Panc1 (cell line): ENCODE measurements around the gene HSPBP1. TPM values are rescaled to one million over a fixed set of nuclear protein-coding genes. Genes with fewer than 3 reads are reported as not detected.

Experiments
- ATAC-seq: fragments of 200-7000 bp; cut with Tn5 transposase; 2 replicates; pipeline ENCODE4 v1.9.1; 2020; ENCODE audit warnings: mild to moderate bottlenecking, moderate library complexity
- BruUV-seq: library from RNA; stranded (reverse); fragments of 400-500 nt; replicated peaks from 2 replicates; lab custom pipeline; 2021; lab: Mats Ljungman, UMichigan
- CTCF ChIA-PET: fragments of 300-600 bp; sonication (Branson Sonifier 250); formaldehyde crosslinking; loops from one replicate; lab custom pipeline; 2022; ENCODE audit warnings: antibody characterized with exemption; lab: Charles Lee
- POLR2A ChIA-PET: fragments of 300-600 bp; sonication (Branson Sonifier 250); formaldehyde crosslinking; loops from one replicate; lab custom pipeline; 2022; ENCODE audit warnings: antibody characterized with exemption; lab: Charles Lee
- DNase-seq: peaks from one replicate; pipeline ENCODE4 v3.0.0-alpha.2; 2010; ENCODE audit warnings: low read depth, low spot score
- H3K27ac ChIP-seq: 2 replicates; pipeline ENCODE4 v1.5.1; 2011; ENCODE audit warnings: mild to moderate bottlenecking, low read length, inconsistent platforms
- H3K27me3 ChIP-seq: fragments of 200-500 bp; sonication (Bioruptor generic); 2 replicates; pipeline ENCODE4 v1.6.0; 2014; ENCODE audit warnings: low read length, inconsistent platforms; ENCODE audit not compliant: control insufficient read depth, insufficient read depth
- H3K36me3 ChIP-seq: fragments of 200-500 bp; sonication (Bioruptor generic); 2 replicates; pipeline ENCODE4 v1.5.1; 2014; ENCODE audit warnings: inconsistent platforms, mild to moderate bottlenecking, low read length, moderate library complexity; ENCODE audit not compliant: control insufficient read depth, insufficient read depth
- H3K4me1 ChIP-seq: 2 replicates; pipeline ENCODE4 v1.5.1; 2011; ENCODE audit warnings: inconsistent platforms, mild to moderate bottlenecking, low read length, moderate library complexity; ENCODE audit not compliant: control insufficient read depth, insufficient read depth
- H3K4me3 ChIP-seq, 2 experiments: 2 replicates each; pipeline ENCODE4 v1.5.1; 2011 to 2012; ENCODE audit warnings: low read depth in 2 of 2, low read length in 2 of 2, mild to moderate bottlenecking in 2 of 2, inconsistent platforms in 1 of 2, moderate library complexity in 1 of 2
- H3K9me3 ChIP-seq: fragments of 200-500 bp; sonication (Bioruptor generic); 2 replicates; pipeline ENCODE4 v1.5.1; 2014; ENCODE audit warnings: low read depth, mild to moderate bottlenecking, inconsistent platforms, low read length, moderate library complexity; ENCODE audit not compliant: control insufficient read depth, insufficient read depth
- CTCF ChIP-seq: fragments of 450-650 bp; IDR thresholded peaks from 2 replicates; pipeline ENCODE4 v1.5.1; 2017; ENCODE audit warnings: mild to moderate bottlenecking
- POLR2AphosphoS5 ChIP-seq: IDR thresholded peaks from 2 replicates; pipeline ENCODE4 v1.6.1; 2012; ENCODE audit warnings: mild to moderate bottlenecking, low read depth, low read length, moderate library complexity
- REST ChIP-seq, 2 experiments: IDR thresholded peaks; 2 replicates each; pipeline ENCODE4 v1.6.1; 2011 to 2012; ENCODE audit warnings: low read depth in 2 of 2, control low read depth in 1 of 2, low read length in 1 of 2, mild to moderate bottlenecking in 1 of 2, moderate library complexity in 1 of 2; ENCODE audit not compliant: insufficient read depth in 1 of 2
- SIN3A ChIP-seq: IDR thresholded peaks from 2 replicates; pipeline ENCODE4 v1.6.1; 2012; ENCODE audit warnings: low read depth, mild to moderate bottlenecking, low read length, moderate library complexity, borderline replicate concordance; ENCODE audit not compliant: insufficient read depth
- TCF7L2 ChIP-seq: IDR thresholded peaks from 2 replicates; pipeline ENCODE4 v1.6.1; 2011; ENCODE audit warnings: mild to moderate bottlenecking, low read depth, low read length, inconsistent platforms
- in situ Hi-C: cut with HindIII; loops from 2 replicates; pipeline ENCODE4 v1.10.0; 2016; ENCODE audit warnings: low sequenced_read_pairs, low pct_unique_long_range_greater_than_20kb
- intact Hi-C: fragments of 100-400 bp; cut with micrococcal nuclease; formaldehyde crosslinking; loops from one replicate; pipeline ENCODE4 v1.10.0; 2022; ENCODE audit not compliant: unreplicated experiment
- total RNA-seq: library from RNA; stranded (reverse); gene quantifications from one replicate; pipeline ENCODE4 v1.2.1, GENCODE V29; 2021; ENCODE audit not compliant: unreplicated experiment

Gene HSPBP1
- total RNA-seq, 1 experiment from 2014 or later: 84.2 TPM

GRCh38 chr19:55264531-55264930 lies 15.4 kb downstream of the HSPBP1 start:
- no peaks in the 10 kb centered on the region for H3K27me3 ChIP-seq
- peaks cover 12% of the 10 kb centered on the region for H3K4me1 ChIP-seq
- DNase-seq (no peak), ATAC-seq (no peak)
- BruUV-seq: no TSS peak
- H3K4me3 ChIP-seq: no peak overlapping the region
- no peak overlapping the region for H3K27ac ChIP-seq
- CTCF ChIA-PET: interaction anchor here (0.7 kb wide), 1 partner anchor 122 kb away, joined by 8 read pairs; no protein-coding TSS in a partner anchor
- intact Hi-C loops: no loop called here
- TF ChIP-seq TCF7L2: no peak
- no peak for TF ChIP-seq POLR2AphosphoS5
- no peak for TF ChIP-seq REST (IDR thresholded peaks at IDR 0.05; ENCODE audit: insufficient read depth in 1 of 2, low read depth in 2 of 2, low read length in 1 of 2)
- TF ChIP-seq SIN3A: no peak
- TF ChIP-seq CTCF: no peak
- in situ Hi-C loops: no loop called here
- POLR2A ChIA-PET: no interaction called here
- H3K36me3 ChIP-seq: no peaks in the 10 kb centered on the region
- H3K9me3 ChIP-seq: no peaks in the 10 kb centered on the region

- Histone ChIP-seq H3K4me3 (no peak overlapping the region), H3K27ac (no peak overlapping the region), H3K4me1 (peaks cover 14% of the 10 kb centered on the region), H3K27me3 (no peaks in the 10 kb centered on the region), H3K9me3 (no peaks in the 10 kb centered on the region), H3K36me3 (peaks cover 5% of the 10 kb centered on the region; the same call in 1 of the 2 replicates)
- ChIA-PET POLR2A (interaction anchor here (0.6 kb wide), 1 partner anchor 114 kb away, joined by 8 read pairs; no protein-coding TSS in a partner anchor), CTCF (no interaction called here)
- no TSS peak for BruUV-seq
- TF ChIP-seq SIN3A (no peak), TCF7L2 (no peak), REST (IDR thresholded peaks at IDR 0.05; ENCODE audit: insufficient read depth in 1 of 2, low read depth in 2 of 2, low read length in 1 of 2) (no peak), CTCF (no peak), POLR2AphosphoS5 (no peak)
- ATAC-seq (no peak), DNase-seq (no peak)
- in situ Hi-C loops: no loop called here
- intact Hi-C loops: no loop called here
These were observed 17.6 kb downstream of the HSPBP1 start for GRCh38 chr19:55262359-55262758.
